GM12864 (cell line): ENCODE results near the gene ARPP19.
A peak's percentile ranks its signal among the peaks of the same experiment; 100 is the strongest.

ENCODE experiments used
- DNase-seq: peaks from one replicate; pipeline ENCODE4 v3.0.0-alpha.2; 2011; ENCODE audit warnings: low read depth
- H3K4me3 ChIP-seq: 2 replicates; pipeline ENCODE4 v1.5.1; 2011; ENCODE audit warnings: mild to moderate bottlenecking, low read depth, low read length, control low read depth
- CTCF ChIP-seq: IDR thresholded peaks from 2 replicates; pipeline ENCODE4 v1.5.1; 2011; ENCODE audit warnings: low read depth, mild to moderate bottlenecking, moderate library complexity, low read length, control low read depth, inconsistent platforms; ENCODE audit errors: missing control alignments

ARPP19 gene

GRCh38 chr15:52511084-52511483, 57.7 kb downstream of the ARPP19 start:
- no peak for TF ChIP-seq CTCF
- no peak for DNase-seq
- H3K4me3 ChIP-seq: no peak overlapping the region

- TF ChIP-seq CTCF: no peak
- no peak overlapping the region for H3K4me3 ChIP-seq
- no peak for DNase-seq
These were observed 59.2 kb downstream of the ARPP19 start for GRCh38 chr15:52509500-52510245.

GRCh38 chr15:52506549-52506948, 62.3 kb downstream of the ARPP19 start:
- TF ChIP-seq CTCF: no peak
- H3K4me3 ChIP-seq: no peak overlapping the region
- DNase-seq: no peak

- H3K4me3 ChIP-seq: no peak overlapping the region
- no peak for DNase-seq
- no peak for TF ChIP-seq CTCF
These were observed 63.7 kb downstream of the ARPP19 start for GRCh38 chr15:52505151-52505550.

- TF ChIP-seq CTCF: no peak
- peak; percentile 62 for DNase-seq
- no peak overlapping the region for H3K4me3 ChIP-seq
These were observed 64.9 kb downstream of the ARPP19 start for GRCh38 chr15:52503788-52504496.

- no peak for DNase-seq
- TF ChIP-seq CTCF: no peak
- H3K4me3 ChIP-seq: no peak overlapping the region
These were observed 66.2 kb downstream of the ARPP19 start for GRCh38 chr15:52502608-52503007.
